Prostate gland (tissue), 2 donors: ENCODE data around the gene WBP1.

Source experiments
- CTCF ChIP-seq, 4 experiments: fragments of 200-600 bp in 2 of 4; fragments of 450-650 bp in 2 of 4; sonication (generic) in 2 of 4; IDR thresholded peaks; 1 replicate in 3 of 4; 2 replicates in 1 of 4; pipeline ENCODE4 v1.5.1; 2016 to 2019; ENCODE audit warnings: antibody characterized with exemption in 4 of 4, mild to moderate bottlenecking in 2 of 4, moderate library complexity in 2 of 4
- POLR2AphosphoS5 ChIP-seq: sonication (generic); formaldehyde crosslinking; IDR thresholded peaks from one replicate; pipeline ENCODE4 v1.6.1; 2017; ENCODE audit warnings: antibody characterized with exemption

- TF ChIP-seq POLR2AphosphoS5 (no peak), CTCF (IDR thresholded peaks at IDR 0.05) (no peak)
Observed at GRCh38 chr2:74420006-74420405, 38.2 kb upstream of the WBP1 start.
